Medulla oblongata (tissue), 1 donor: Measurements from ENCODE around the gene CDHR1.
"Not testable (repeated sequence)": the region's sequence is repeated elsewhere in the genome, so short reads cannot be mapped to it uniquely, and the experiment has no call there.

ENCODE experiments used
- DNase-seq: peaks from one replicate; pipeline ENCODE4 v3.0.0-alpha.2; 2015; ENCODE audit errors: extremely low spot score

CDHR1 gene

GRCh38 chr10:84194424-84195043, at the start of gene CDHR1:
Gene CDHR1 (plus strand): TSS chr10:84194537. CDS start chr10:84194761, 224 bp downstream.
- peak; percentile 45 for DNase-seq

GRCh38 chr10:84147347-84147746, 47.0 kb upstream of the CDHR1 start:
- DNase-seq: no peak

GRCh38 chr10:84148006-84148597, 46.2 kb upstream of the CDHR1 start:
- DNase-seq: peak; percentile 59

GRCh38 chr10:84149854-84150253, 44.5 kb upstream of the CDHR1 start:
- DNase-seq: no peak

- no peak for DNase-seq
These were observed 41.6 kb upstream of the CDHR1 start for GRCh38 chr10:84152769-84153168.

- no peak for DNase-seq
These were observed 38.8 kb upstream of the CDHR1 start for GRCh38 chr10:84155521-84155920.

- DNase-seq: no peak
These were observed 38.3 kb upstream of the CDHR1 start for GRCh38 chr10:84156009-84156408.

GRCh38 chr10:84156768-84157167, 37.6 kb upstream of the CDHR1 start:
- DNase-seq: no peak

GRCh38 chr10:84158061-84158460, 36.3 kb upstream of the CDHR1 start:
- no peak for DNase-seq

GRCh38 chr10:84158550-84158949, 35.8 kb upstream of the CDHR1 start:
- no peak for DNase-seq

- DNase-seq: no peak
These were observed 35.2 kb upstream of the CDHR1 start for GRCh38 chr10:84159076-84159685.

- DNase-seq: no peak
These were observed 33.5 kb upstream of the CDHR1 start for GRCh38 chr10:84160663-84161362.

GRCh38 chr10:84163996-84164395, 30.3 kb upstream of the CDHR1 start:
- no peak for DNase-seq

GRCh38 chr10:84164442-84164841, 29.9 kb upstream of the CDHR1 start:
- DNase-seq: no peak

GRCh38 chr10:84166620-84167288, 27.6 kb upstream of the CDHR1 start:
- DNase-seq: no peak

GRCh38 chr10:84167289-84167653, 27.1 kb upstream of the CDHR1 start:
- not testable (repeated sequence) for DNase-seq

- not testable (repeated sequence) for DNase-seq
These were observed 26.0 kb upstream of the CDHR1 start for GRCh38 chr10:84168382-84168781.

- DNase-seq: not testable (repeated sequence)
These were observed 23.1 kb upstream of the CDHR1 start for GRCh38 chr10:84171237-84171636.

- peak; percentile 13 for DNase-seq
These were observed 22.5 kb upstream of the CDHR1 start for GRCh38 chr10:84171700-84172466.

- no peak for DNase-seq
These were observed 21.6 kb upstream of the CDHR1 start for GRCh38 chr10:84172467-84173356.
